Endothelial cell of umbilical vein (primary cell): ENCODE results near the gene RGPD8. TPM values are rescaled to one million over a fixed set of nuclear protein-coding genes. Genes with fewer than 3 reads are reported as not detected.

Source experiments
- BruUV-seq: library from RNA; stranded (reverse); fragments of 400-500 nt; replicated peaks from 2 replicates; lab custom pipeline; 2021; lab: Mats Ljungman, UMichigan
- CTCF ChIA-PET: fragments of 300-600, 350-600 bp; sonication (Branson Sonifier 250); formaldehyde crosslinking; loops from one replicate; lab custom pipeline; 2021; ENCODE audit warnings: antibody characterized with exemption, inconsistent platforms; lab: Charles Lee
- POLR2A ChIA-PET: fragments of 300-600, 350-600 bp; sonication (Branson Sonifier 250); formaldehyde crosslinking; loops from one replicate; lab custom pipeline; 2021; ENCODE audit warnings: antibody characterized with exemption, inconsistent platforms; lab: Charles Lee
- DNase-seq: peaks from one replicate; pipeline ENCODE4 v3.0.0-alpha.2; 2011; ENCODE audit warnings: low read depth, low spot score
- FAIRE-seq: peaks from 2 replicates; lab custom pipeline; 2011; peaks lifted over from hg19 to GRCh38; lab: Jason Lieb, UNC
- H2AFZ ChIP-seq: 2 replicates; pipeline ENCODE4 v1.6.0; 2012; ENCODE audit warnings: low read depth, low read length, control low read depth, inconsistent platforms
- H3K27ac ChIP-seq: 2 replicates; pipeline ENCODE4 v1.5.1; 2011; ENCODE audit warnings: low read depth, mild to moderate bottlenecking, control low read depth, low read length, moderate library complexity; ENCODE audit not compliant: insufficient read depth
- H3K27me3 ChIP-seq, 2 experiments: 2 replicates each; pipeline versions ENCODE4 v1.6.0 to v1.6.1; 2011; ENCODE audit warnings: low read length in 2 of 2, mixed read lengths in 1 of 2; ENCODE audit not compliant: control insufficient read depth in 2 of 2, insufficient read depth in 2 of 2
- H3K36me3 ChIP-seq, 2 experiments: 2 replicates in 1 of 2; 3 replicates in 1 of 2; pipeline ENCODE4 v1.5.1; 2011; ENCODE audit warnings: low read length in 2 of 2, mild to moderate bottlenecking in 1 of 2, moderate library complexity in 1 of 2; ENCODE audit not compliant: control insufficient read depth in 2 of 2, insufficient read depth in 2 of 2; ENCODE audit errors: extremely low read depth in 1 of 2
- H3K4me1 ChIP-seq: 3 replicates; pipeline ENCODE4 v1.5.1; 2011; ENCODE audit warnings: mild to moderate bottlenecking, low read length; ENCODE audit not compliant: control insufficient read depth, insufficient read depth; ENCODE audit errors: extremely low read depth
- H3K4me2 ChIP-seq: 2 replicates; pipeline ENCODE4 v1.6.1; 2011; ENCODE audit warnings: low read length, control low read depth, mixed read lengths; ENCODE audit not compliant: insufficient read depth
- H3K4me3 ChIP-seq, 3 experiments: fragments of 200-600 bp in 1 of 3; sonication (generic), shearing (Covaris generic) in 1 of 3; replicated peaks in 1 of 3; 2 replicates each; pipeline ENCODE4 v1.5.1; 2011 to 2016; ENCODE audit warnings: control low read depth in 3 of 3, low read length in 3 of 3, mild to moderate bottlenecking in 2 of 3, inconsistent platforms in 1 of 3, low read depth in 1 of 3, moderate library complexity in 1 of 3; ENCODE audit not compliant: insufficient read depth in 1 of 3
- H3K79me2 ChIP-seq: 2 replicates; pipeline ENCODE4 v1.6.0; 2012; ENCODE audit warnings: low read length, inconsistent platforms; ENCODE audit not compliant: control insufficient read depth, insufficient read depth
- H3K9ac ChIP-seq: replicated peaks from 2 replicates; pipeline ENCODE3; 2011; ENCODE audit warnings: low read length, control low read depth; ENCODE audit not compliant: insufficient read depth; ENCODE audit errors: extremely low read depth
- H3K9me1 ChIP-seq: replicated peaks from 3 replicates; pipeline ENCODE4 v1.6.0; 2011; ENCODE audit warnings: mild to moderate bottlenecking, low read length; ENCODE audit not compliant: control insufficient read depth, insufficient read depth; ENCODE audit errors: extremely low read depth
- H3K9me3 ChIP-seq: replicated peaks from 2 replicates; pipeline ENCODE4 v1.5.1; 2012; ENCODE audit warnings: low read length, inconsistent platforms; ENCODE audit not compliant: control insufficient read depth, insufficient read depth
- H4K20me1 ChIP-seq: replicated peaks from 2 replicates; pipeline ENCODE3; 2011; ENCODE audit warnings: mild to moderate bottlenecking, low read length; ENCODE audit not compliant: control insufficient read depth, insufficient read depth; ENCODE audit errors: extremely low read depth
- EZH2 ChIP-seq: IDR thresholded peaks from 2 replicates; pipeline ENCODE4 v1.6.1; 2012; ENCODE audit warnings: borderline replicate concordance, low read depth, mild to moderate bottlenecking, moderate library complexity, low read length, inconsistent platforms; ENCODE audit not compliant: severe bottlenecking
- FOS ChIP-seq: IDR thresholded peaks from 2 replicates; pipeline ENCODE4 v1.6.1; 2011; ENCODE audit warnings: mild to moderate bottlenecking, low read length, moderate library complexity, borderline replicate concordance; ENCODE audit not compliant: insufficient read depth
- GATA2 ChIP-seq: IDR thresholded peaks from 2 replicates; pipeline ENCODE4 v1.7.0; 2011; ENCODE audit warnings: low read depth, mild to moderate bottlenecking, moderate library complexity, mixed read lengths, low read length; ENCODE audit not compliant: insufficient read length, insufficient read depth
- JUN ChIP-seq: IDR thresholded peaks from 2 replicates; pipeline ENCODE4 v1.6.1; 2011; ENCODE audit warnings: borderline replicate concordance, low read depth; ENCODE audit not compliant: insufficient read length, insufficient read depth
- MYC ChIP-seq: IDR thresholded peaks from one replicate; pipeline ENCODE4 v1.6.1; 2011; ENCODE audit warnings: mild to moderate bottlenecking, low read depth, low read length
- POLR2A ChIP-seq: IDR thresholded peaks from 2 replicates; pipeline ENCODE4 v1.6.1; 2012; ENCODE audit warnings: low read depth, mild to moderate bottlenecking, control low read depth, low read length
- POLR2AphosphoS5 ChIP-seq: IDR thresholded peaks from 2 replicates; pipeline ENCODE4 v1.6.1; 2012; ENCODE audit warnings: low read depth, mild to moderate bottlenecking, control low read depth, low read length, moderate library complexity; ENCODE audit not compliant: insufficient read depth
- dilution Hi-C: fragments of 300-500 bp; cut with MboI; formaldehyde crosslinking; loops from one replicate; pipeline ENCODE4 v1.15.0; 2019; ENCODE audit warnings: low sequenced_read_pairs; ENCODE audit not compliant: extremely low pct_ligation_motif_present
- intact Hi-C: fragments of 100-400 bp; cut with micrococcal nuclease; formaldehyde crosslinking; loops from one replicate; pipeline ENCODE4 v1.10.0; 2022
- polyA plus RNA-seq, 4 experiments: library from polyadenylated mRNA; depleted of rRNA in 3 of 4; stranded (reverse) in 3 of 4; unstranded in 1 of 4; fragments of >200 nt; gene quantifications; 2 replicates each; pipeline versions ENCODE4 v1.2.1 to v1.2.3, GENCODE V29; 2011 to 2012; ENCODE audit warnings: missing spikeins in 1 of 4
- total RNA-seq: library from RNA; stranded (reverse); gene quantifications from 2 replicates; pipeline ENCODE4 v1.2.3, GENCODE V29; 2021
- TF ChIP-seq, protein P1 (sequence below), 2 donors: IDR thresholded peaks; 1 replicate in 1 of 2; 2 replicates in 1 of 2; pipeline ENCODE4 v1.5.1; 2011; ENCODE audit warnings: low read length in 2 of 2, mild to moderate bottlenecking in 2 of 2, moderate library complexity in 2 of 2, control low read depth in 1 of 2, inconsistent platforms in 1 of 2, low read depth in 1 of 2; ENCODE audit not compliant: insufficient read depth in 1 of 2; ENCODE audit errors: extremely low read depth in 1 of 2
- TF ChIP-seq, protein P2 (sequence below): IDR thresholded peaks from 2 replicates; pipeline ENCODE4 v1.6.1; 2011; ENCODE audit not compliant: insufficient read depth, insufficient read length

RGPD8 gene
- total and polyA plus RNA-seq, 2 donors (not counting 3 experiments of a cell fraction or from before 2014, with no cell fraction given) = 0.98 to 10.8 TPM

GRCh38 chr2:112483042-112483473, 49.6 kb upstream of the RGPD8 start:
- H3K9me1 ChIP-seq = no peaks in the 10 kb centered on the region
- peak; percentile 60 for DNase-seq
- ChIA-PET POLR2A (no interaction called here), CTCF (interaction anchor here (1.2 to 3.6 kb wide), 3 partner anchors 10 to 595 kb away, joined by 3 to 25 read pairs (median 12); no protein-coding TSS in a partner anchor)
- H3K9me3 ChIP-seq = no peaks in the 10 kb centered on the region
- peak overlapping the region; percentile 71 for H3K27ac ChIP-seq
- peaks cover 49% of the 10 kb centered on the region for H3K79me2 ChIP-seq
- H3K36me3 ChIP-seq = peaks cover 0 to 4% of the 10 kb centered on the region in 2 experiments
- FAIRE-seq = peak; percentile 80
- peaks cover 3% of the 10 kb centered on the region for H4K20me1 ChIP-seq
- H3K9ac ChIP-seq = peak overlapping the region; percentile 84
- dilution Hi-C loops = no loop called here
- BruUV-seq = no TSS peak
- H3K27me3 ChIP-seq = no peaks in the 10 kb centered on the region
- peak overlapping the region; percentile 20 for H2AFZ ChIP-seq
- TF ChIP-seq POLR2A = no peak
- TF ChIP-seq, protein P1, sequence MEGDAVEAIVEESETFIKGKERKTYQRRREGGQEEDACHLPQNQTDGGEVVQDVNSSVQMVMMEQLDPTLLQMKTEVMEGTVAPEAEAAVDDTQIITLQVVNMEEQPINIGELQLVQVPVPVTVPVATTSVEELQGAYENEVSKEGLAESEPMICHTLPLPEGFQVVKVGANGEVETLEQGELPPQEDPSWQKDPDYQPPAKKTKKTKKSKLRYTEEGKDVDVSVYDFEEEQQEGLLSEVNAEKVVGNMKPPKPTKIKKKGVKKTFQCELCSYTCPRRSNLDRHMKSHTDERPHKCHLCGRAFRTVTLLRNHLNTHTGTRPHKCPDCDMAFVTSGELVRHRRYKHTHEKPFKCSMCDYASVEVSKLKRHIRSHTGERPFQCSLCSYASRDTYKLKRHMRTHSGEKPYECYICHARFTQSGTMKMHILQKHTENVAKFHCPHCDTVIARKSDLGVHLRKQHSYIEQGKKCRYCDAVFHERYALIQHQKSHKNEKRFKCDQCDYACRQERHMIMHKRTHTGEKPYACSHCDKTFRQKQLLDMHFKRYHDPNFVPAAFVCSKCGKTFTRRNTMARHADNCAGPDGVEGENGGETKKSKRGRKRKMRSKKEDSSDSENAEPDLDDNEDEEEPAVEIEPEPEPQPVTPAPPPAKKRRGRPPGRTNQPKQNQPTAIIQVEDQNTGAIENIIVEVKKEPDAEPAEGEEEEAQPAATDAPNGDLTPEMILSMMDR (IDR thresholded peaks at IDR 0.05; ENCODE audit: extremely low read depth in 1 of 2, insufficient read depth in 1 of 2, low read depth in 1 of 2, low read length in 2 of 2) = no peak
- TF ChIP-seq EZH2 = no peak
- no peak for TF ChIP-seq POLR2AphosphoS5
- no peak for TF ChIP-seq JUN
- TF ChIP-seq, protein P2, sequence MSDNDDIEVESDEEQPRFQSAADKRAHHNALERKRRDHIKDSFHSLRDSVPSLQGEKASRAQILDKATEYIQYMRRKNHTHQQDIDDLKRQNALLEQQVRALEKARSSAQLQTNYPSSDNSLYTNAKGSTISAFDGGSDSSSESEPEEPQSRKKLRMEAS = no peak
- TF ChIP-seq MYC = no peak
- TF ChIP-seq FOS = no peak
- no peak for TF ChIP-seq GATA2
- H3K4me1 ChIP-seq = peaks cover 14% of the 10 kb centered on the region
- intact Hi-C loops = no loop called here
- peak overlapping the region; percentile 83 to 90 (median 89) for H3K4me3 ChIP-seq
- peak overlapping the region; percentile 90 for H3K4me2 ChIP-seq
